GM18873 (cell line): Measurements from ENCODE around the gene APOC1.
A peak's percentile ranks its signal among the peaks of the same experiment; 100 is the strongest.
"Not testable (repeated sequence)": the region's sequence is repeated elsewhere in the genome, so short reads cannot be mapped to it uniquely, and the experiment has no call there.

ENCODE experiments used
- ATAC-seq: cut with Tn5 transposase; IDR thresholded peaks from one replicate; pipeline ENCODE4 v1.9.1; 2021; ENCODE audit warnings: mild to moderate bottlenecking, moderate library complexity, moderate number of reproducible peaks; ENCODE audit not compliant: unreplicated experiment, low FRiP score

APOC1 gene

GRCh38 chr19:44914433-44915206, at the start of gene APOC1:
Gene APOC1 (plus strand): TSS chr19:44914608. CDS start chr19:44914892, 284 bp downstream.
- ATAC-seq, result peak; percentile 58

- ATAC-seq, result no peak
Observed at GRCh38 chr19:44865196-44865767, 49.1 kb upstream of the APOC1 start.

GRCh38 chr19:44866664-44867063, 47.7 kb upstream of the APOC1 start:
- no peak for ATAC-seq

- ATAC-seq, result no peak
Observed at GRCh38 chr19:44867578-44867977, 46.8 kb upstream of the APOC1 start.

GRCh38 chr19:44869733-44870470, 44.5 kb upstream of the APOC1 start:
- ATAC-seq, result no peak

- no peak for ATAC-seq
Observed at GRCh38 chr19:44871809-44872208, 42.6 kb upstream of the APOC1 start.

- no peak for ATAC-seq
Observed at GRCh38 chr19:44872661-44873060, 41.7 kb upstream of the APOC1 start.

- ATAC-seq, result no peak
Observed at GRCh38 chr19:44874317-44874716, 40.1 kb upstream of the APOC1 start.

GRCh38 chr19:44875666-44876451, 38.5 kb upstream of the APOC1 start:
- no peak for ATAC-seq

- ATAC-seq, result no peak
Observed at GRCh38 chr19:44876930-44877535, 37.4 kb upstream of the APOC1 start.

- no peak for ATAC-seq
Observed at GRCh38 chr19:44878120-44878865, 36.1 kb upstream of the APOC1 start.

- no peak for ATAC-seq
Observed at GRCh38 chr19:44879309-44880065, 34.9 kb upstream of the APOC1 start.

- ATAC-seq, result no peak
Observed at GRCh38 chr19:44882063-44882462, 32.3 kb upstream of the APOC1 start.

GRCh38 chr19:44882619-44883397, 31.6 kb upstream of the APOC1 start:
- ATAC-seq, result not testable (repeated sequence)

- no peak for ATAC-seq
Observed at GRCh38 chr19:44883922-44884321, 30.5 kb upstream of the APOC1 start.

GRCh38 chr19:44884566-44884965, 29.8 kb upstream of the APOC1 start:
- no peak for ATAC-seq

- no peak for ATAC-seq
Observed at GRCh38 chr19:44886141-44886540, 28.3 kb upstream of the APOC1 start.

- no peak for ATAC-seq
Observed at GRCh38 chr19:44887648-44888047, 26.8 kb upstream of the APOC1 start.
